Endometrial microvascular endothelial cells (primary cell): ENCODE data around the gene HIPK2. TPM values are rescaled to one million over a fixed set of nuclear protein-coding genes. Genes with fewer than 3 reads are reported as not detected.

Source experiments
- in situ Hi-C: cut with HindIII; loops from 2 replicates; pipeline ENCODE4 v1.10.0; 2017; ENCODE audit warnings: low sequenced_read_pairs, low pct_unique_long_range_greater_than_20kb; ENCODE audit errors: inconsistent ontology term
- total RNA-seq: library from RNA; depleted of rRNA; stranded (reverse); fragments of >200 nt; gene quantifications from one replicate; pipeline ENCODE4 v1.2.3, GENCODE V29; 2015; ENCODE audit errors: inconsistent ontology term

HIPK2 gene
- total RNA-seq, 1 donor from 2014 or later, result 17.9 TPM

DNA sequence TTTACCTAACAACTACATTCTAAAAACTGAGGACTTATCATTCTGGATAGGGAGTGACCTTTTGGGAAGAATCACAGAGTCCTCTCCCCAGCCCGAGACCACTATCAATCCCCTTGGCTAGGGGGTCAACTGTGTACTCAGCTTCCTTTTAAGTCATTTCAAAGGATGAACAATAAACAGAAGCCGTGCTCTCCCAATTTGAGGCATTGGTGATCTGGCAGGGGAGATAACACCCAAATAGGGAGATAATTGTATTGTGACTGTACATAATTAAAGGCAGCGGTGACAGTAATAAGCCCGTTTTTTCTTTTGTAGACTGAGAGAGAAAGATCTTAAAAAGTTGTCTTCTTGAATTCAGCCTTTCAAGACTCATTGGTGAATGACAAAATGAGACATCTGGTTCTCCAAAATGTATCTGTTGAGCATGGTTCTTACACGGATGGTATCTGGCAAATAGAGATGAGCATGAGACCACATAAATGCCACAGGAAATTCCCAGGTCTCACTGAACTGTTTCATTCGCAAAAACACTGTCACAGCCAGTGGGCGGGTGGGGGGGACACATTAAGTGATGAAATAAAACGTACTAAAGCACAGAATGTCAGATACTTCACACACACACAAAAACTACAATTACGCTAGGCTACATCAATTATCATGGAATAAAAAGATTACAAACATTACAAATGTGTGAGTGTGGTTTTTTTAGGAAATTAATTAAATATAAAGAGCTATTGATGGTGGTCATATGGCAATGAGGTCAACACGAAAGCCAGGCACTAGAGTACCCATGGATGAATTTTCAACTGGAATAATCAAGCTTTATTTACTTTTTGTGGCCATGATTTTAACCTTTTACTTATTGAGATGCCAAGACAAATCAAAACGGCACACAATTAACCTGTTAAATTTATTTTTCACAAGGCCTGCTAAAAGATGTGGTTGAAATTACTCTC lies 108.4 kb downstream of the HIPK2 start:
- in situ Hi-C loops, result no loop called here

DNA sequence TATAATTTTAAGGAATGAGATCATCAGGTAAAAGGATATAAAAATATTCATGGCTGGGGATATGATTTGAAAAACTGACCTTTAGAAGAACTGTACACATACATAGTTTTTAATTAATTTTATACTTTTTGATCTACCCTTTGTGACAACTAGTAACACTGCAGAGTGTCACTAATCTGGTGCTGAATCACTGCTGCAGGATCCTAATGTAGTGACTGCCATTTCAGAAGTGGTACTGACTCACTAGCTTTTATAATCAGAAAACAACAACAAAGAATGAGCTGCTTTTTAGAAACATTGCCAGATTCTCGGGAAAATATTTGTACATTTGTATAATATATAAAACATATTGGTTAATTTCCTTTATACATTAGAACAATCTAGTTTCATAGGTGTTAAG lies 110.4 kb downstream of the HIPK2 start:
- in situ Hi-C loops, result no loop called here

DNA sequence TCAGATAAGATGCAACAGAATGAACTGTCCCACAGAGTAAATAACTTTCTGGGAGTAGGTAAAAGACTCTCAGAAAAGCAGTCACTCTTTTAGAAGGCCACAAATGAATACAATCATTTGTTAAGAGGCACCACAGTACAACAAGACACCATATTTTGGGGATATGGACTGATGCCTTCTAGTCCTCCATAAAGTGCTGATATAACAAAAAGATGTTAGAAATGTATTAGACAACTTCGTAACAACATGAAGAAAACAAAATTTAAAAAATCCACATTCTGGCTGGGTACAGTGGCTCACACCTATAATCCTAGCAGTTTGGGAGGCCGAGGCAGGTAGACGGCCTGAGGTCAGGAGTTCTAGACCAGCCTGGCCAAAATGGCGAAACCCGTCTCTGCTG lies 111.3 kb downstream of the HIPK2 start:
- in situ Hi-C loops, result no loop called here

DNA sequence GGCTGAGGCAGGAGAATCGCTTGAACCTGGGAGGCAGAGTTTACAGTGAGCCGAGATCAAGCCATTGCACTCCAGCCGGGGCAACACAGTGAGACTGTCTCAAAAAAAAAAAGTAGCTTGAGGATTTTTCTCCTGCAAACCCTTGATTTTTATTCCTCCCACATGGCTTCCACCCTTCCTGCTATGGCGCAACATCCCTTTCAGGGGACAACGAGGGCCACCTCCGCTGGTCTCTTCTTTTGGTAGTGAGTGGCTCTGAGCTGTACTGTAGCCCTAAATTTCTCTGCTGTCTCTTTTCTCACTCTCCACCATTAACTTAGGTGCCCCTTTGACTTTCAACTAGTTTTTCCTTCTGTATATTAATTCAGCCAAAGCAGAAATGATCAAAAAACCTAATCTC lies 113.4 kb downstream of the HIPK2 start:
- in situ Hi-C loops, result no loop called here

DNA sequence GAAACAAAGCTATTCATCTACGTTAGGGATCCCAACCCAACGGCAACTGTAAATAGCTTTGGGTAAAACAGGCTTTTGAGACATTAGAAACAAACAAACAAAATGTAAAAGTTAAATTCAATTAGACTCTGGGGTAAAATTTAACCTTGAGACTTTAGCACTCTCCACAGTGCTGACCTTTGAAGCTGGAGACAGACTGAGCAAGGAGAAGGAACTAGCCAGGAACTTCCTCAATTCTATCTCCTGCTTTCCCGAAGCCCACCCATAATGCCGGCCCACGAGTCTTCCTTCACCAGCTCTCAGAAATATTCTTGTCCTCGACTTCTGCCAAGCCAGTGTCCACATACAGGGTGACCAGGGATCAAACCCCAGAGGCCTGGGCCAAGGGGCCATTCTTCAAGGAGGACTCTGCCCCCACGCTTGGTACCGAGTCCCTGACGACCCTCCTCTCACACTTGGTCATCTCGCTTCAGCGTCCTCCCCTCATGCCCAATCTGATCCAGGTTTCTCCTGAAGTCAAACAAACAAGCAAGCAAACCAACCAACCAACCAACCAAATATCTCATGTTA lies 114.1 kb downstream of the HIPK2 start:
- in situ Hi-C loops, result no loop called here

DNA sequence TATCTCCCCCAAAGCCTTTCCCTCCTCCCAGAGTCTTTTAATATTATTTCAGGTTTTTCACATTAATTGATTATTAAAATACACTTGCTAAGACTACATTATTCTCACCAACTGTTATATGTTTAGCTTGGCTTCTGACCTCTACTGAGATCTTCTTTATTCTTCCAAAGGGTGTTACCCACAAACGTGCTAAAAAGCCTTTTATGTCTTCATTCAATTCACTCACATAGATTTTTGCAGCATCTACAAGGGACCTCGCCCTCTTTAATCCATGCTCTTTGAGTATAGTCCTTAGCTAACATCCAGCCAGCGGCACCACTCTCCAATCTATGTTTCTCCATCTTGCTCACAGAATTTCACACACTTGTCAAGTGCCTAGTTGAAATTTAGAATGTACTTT lies 115.9 kb downstream of the HIPK2 start:
- in situ Hi-C loops, result no loop called here

DNA sequence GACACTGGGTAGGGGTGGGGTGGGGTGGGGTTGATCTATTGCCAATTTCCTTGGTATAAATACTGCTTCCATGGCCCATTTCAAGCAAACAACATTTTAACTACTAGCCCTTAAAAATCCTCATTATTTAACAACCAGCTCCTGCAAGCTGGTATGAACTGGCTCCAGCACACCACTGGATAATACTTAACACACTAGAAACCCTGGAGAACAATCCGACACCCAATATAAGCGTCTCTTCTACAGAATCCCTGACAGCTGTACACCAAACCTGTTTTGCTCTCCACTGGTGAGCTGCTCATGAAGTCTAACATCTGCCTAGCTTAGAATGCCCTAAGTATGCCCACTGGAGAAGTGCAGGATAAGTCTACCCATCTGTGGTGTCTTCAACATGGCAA lies 116.8 kb downstream of the HIPK2 start:
- in situ Hi-C loops, result no loop called here

DNA sequence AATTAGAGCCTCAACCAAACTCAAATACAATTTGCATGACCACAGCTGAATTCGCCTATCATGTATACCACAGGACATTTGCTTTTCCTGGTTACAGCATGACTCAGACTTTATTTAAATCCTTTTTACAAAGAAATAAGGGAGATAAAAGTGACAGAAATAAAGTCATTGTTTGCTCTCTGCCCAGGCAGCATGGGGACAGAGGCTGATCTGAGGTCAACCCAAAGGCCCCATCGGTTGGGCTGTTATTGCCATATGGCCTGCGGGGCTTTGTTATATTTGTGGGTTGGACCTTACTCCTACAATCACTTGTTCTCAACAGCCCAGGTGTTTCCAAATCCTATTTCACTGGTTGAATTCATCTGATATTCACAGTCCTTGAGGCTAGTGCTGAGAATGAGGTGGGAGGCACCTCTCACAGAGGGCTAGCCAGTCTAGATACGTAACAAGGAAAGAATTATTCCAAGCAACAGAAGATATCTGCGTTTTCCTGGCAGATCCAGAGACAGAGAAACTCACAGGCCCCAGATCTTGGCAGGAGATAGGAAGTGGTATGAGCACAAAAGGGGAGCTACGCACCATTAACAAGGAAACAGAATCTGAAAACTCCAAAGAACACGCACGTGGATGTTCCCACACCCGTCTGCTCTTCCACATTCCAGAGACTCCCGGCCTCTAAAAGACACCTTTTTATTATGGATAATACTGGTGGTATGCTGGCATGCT lies 117.3 kb downstream of the HIPK2 start:
- in situ Hi-C loops, result no loop called here

DNA sequence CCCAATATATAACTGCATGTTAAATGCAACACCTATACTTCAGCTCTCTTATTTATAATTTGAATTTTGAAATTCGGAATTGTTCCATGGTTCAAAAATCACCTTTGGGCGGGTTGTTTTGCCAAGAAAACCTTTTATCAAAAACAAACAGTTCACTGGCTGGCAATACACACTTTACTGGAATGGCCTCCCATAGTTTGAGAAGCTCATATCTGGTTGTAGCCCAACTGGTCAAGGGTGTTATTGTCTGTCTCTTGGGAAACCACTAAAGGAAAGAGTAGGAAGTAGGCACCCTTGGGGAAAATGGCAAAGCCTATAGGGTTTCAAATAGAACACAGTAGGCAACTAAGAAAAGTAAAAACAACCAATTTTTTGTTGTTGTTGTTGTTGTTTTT lies 117.9 kb downstream of the HIPK2 start:
- in situ Hi-C loops, result no loop called here

DNA sequence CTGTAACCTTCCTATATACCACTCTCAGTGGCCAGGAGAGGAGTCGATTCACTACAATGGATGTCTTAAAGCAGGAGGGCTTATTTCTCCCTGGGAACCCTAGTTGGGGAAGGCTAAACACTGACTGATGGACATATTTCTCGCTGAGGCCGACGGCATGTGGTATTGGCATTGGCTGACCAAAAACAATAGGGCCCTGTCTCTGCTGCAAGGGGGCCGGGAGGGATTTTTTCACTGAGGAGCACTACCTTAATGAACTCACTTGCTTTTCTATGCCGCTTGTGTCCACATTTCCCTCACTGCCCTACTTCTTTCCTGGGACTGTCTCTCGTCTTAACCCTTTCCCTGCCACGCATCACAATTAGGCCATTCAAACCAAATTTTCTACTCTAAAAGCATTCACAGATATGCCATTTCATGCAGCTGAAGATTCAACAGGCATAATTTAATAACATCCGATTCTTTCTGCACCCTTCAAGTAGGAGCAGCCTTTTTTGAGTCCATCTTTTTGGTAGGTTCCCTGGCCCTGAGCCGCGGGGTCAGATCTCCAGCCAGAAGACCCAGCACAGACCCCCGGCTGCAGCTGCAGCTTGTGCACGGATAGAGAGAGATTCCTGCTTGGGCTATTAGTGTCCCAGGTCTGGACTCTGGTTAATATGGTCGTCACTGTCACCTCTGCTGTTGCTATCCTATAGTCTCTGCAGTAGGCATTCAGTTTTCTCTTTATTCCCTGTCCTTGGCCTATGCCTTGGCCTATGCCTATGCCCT lies 118.7 kb downstream of the HIPK2 start:
- in situ Hi-C loops, result no loop called here

DNA sequence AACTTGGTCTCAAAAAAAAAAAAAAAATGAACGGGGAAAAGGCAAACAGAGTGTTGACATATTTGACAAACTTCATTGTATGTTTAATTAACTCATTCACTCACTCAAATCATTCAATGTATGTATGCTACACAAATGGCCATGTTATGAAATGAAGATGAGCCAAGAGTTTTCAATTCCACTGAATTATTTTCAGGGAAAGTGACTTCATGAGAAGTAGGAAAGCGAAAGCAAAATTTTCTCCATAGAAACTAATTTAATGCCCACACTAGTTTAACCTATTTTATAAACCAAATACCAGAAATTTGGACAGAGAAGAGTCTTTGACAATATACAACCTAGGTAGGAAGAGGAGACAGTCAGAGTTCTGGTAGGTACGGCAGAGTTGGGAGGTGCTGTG lies 119.5 kb downstream of the HIPK2 start:
- in situ Hi-C loops, result no loop called here

DNA sequence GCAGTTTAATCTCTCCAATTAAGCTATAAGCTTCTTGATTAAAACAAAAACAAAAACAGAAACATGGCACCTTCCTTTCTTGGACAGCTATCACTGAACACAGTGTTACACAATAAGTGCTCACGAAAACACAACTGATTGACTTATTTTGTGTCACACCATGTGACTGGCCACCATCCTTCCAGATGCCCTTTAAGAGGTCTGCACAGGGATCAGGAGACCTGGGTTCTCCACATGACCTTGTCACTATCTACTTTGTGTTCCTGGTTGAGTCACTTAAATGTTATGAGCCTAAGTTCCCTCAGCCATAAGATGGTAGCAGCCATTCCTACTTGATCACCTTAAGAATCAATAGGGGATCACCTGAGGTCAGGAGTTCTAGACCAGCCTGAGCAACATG lies 120.1 kb downstream of the HIPK2 start:
- in situ Hi-C loops, result no loop called here

DNA sequence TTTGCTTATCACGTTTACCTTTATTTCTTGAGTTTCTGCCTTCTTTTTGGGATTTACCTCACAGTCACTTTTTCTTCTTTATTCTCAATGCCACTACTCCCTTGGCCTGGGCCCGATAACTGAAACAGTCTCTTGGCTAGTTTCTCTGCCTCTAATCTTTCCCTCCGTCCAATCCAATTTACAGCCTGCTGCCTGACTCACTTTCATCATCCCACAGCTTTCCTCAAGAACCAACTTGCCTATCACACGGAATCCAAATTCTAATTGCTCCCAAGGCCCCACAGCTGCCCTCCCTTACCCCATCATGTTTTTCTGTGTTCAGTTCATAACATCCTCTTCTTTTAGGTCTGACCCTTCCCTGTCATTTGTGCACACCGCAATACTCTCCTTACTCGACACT lies 121.4 kb downstream of the HIPK2 start:
- in situ Hi-C loops, result no loop called here

DNA sequence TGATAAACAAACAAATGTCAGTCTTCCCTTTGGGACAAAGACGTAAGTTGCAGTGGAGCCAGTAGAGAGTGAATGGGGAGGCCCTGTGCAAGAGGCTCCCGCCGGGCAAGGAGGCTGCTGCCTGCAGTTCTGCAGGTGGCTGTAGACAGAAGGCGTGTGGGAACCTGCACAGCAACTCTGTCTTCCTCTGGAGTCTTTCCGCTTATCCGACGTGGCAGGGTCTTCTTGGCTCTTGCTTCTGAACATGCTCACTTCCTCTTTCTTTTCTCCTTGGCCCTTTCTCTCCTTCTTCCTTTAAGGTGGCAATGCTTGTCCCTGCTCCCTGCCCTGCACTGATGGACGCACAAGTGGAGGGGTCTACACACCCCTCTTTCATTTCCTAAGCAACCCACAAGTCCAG lies 122.5 kb downstream of the HIPK2 start:
- in situ Hi-C loops, result no loop called here

DNA sequence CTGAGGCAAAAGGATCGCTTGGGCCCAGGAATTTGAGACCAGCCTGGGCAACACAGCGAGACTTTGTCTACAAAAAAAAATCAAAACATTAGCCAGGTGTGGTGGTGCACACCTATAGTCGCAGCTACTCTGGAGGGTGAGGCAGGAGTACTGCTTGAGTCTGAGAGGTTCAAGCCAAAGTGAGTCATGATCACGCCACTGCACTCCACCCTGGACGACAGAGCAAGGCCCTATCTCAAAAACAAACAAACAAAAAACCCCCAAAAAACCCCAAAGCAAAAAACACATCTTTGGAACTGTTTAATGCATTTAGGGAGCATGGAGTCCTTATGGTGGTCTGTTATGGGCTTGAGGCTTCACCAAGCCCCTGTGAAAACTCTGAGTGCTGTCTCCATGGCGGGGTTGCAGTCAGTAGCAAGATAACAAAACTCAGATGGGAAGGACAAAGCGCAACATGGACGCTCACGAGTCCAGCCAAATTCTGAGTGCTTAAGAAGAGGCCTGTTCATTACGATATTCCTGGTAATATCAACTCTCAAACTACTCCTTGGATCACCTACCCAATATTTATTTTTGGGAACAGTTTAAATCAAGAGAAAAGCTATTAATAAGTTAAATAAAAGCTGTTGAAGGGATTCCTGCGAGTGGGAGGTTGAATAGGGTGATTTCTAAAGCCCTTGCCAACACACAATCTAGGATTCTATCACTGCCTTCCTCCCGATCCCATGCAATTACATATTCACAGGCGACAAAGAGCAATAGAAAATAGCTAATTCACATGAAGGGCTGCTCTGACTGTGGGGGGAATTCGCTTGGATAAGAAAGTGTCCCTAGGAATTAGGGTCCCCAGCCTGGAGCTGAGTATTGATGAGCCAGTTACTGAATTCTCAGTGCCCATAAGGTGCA lies 123.3 kb downstream of the HIPK2 start:
- in situ Hi-C loops, result no loop called here

DNA sequence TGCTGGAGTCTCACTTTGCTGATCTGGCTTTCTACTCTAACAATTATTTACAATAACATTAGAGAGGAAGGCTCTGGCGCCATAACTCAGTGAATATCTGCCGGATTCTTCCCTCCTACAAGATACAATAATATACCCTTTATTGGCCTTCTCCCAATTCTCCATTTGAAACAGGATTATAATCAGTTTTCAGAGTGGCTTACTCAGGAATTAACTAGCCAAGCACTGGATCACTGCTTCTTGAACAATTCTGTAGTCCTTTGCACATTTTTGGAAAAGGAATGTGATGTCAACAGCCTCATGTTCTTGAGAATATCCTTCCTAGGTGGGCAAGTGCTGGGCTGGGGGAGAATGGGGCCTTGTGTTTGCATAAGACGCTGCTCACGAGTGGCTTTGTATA lies 125.9 kb downstream of the HIPK2 start:
- in situ Hi-C loops, result no loop called here

DNA sequence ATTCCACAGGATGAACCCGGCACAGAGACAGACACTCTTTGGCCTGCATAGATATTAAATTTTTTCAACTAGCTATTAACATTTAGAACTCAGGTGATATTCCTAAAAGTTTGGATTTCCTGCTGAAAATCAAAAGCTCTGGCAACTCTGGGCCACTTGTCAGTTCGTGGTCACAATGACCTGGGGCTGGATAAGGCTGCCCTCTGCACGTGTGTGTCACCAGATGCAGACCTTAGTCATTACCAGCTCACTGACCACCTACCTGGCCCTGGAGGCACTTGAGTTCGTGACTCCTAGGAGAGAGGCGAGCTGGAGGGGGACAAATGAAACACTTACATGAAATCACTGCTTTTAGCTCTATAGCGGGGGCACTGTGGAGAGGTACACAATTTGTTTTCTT lies 126.5 kb downstream of the HIPK2 start:
- in situ Hi-C loops, result no loop called here

DNA sequence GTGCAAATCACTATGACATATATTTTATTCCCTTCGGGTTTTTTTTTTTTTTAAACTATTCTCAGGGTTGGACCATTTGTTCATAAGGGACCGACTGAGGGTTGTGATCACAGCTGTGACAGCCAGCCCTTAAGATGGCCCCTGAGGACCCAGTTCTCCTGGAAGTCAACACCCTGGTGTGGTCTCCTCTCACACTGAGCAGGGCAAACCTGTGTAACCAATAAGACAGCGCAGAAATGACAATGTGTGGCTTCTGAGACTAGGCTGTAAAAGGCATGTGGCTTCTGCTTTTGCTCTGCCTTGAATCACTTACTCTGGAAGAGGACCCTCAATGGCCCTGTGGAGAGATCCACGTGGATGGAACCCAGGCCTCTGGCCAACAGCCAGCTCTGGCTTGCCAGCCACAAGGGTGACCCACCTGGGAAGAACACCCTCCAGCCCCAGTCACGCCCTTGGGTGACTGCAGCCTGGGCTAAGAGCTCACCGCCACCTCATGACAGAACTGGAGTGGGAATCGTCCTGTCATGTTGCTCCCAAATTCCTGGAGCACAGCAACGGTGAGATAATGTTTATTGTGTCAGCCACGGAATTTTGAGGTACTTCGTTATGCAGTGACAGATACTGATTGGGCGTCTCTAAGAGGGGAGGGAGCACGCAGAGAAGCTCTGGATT lies 127.2 kb downstream of the HIPK2 start:
- in situ Hi-C loops, result no loop called here
